K562 (cell line): Measurements from ENCODE around the gene PLCL2. TPM values are rescaled to one million over a fixed set of nuclear protein-coding genes. Genes with fewer than 3 reads are reported as not detected.

Source experiments
- ATAC-seq: fragments of 200-7000 bp; cut with Tn5 transposase; 3 replicates; pipeline ENCODE4 v1.9.1; 2020; ENCODE audit warnings: moderate library complexity
- BruUV-seq: library from RNA; stranded (reverse); fragments of 400-500 nt; replicated peaks from 2 replicates; lab custom pipeline; 2021; lab: Mats Ljungman, UMichigan
- CTCF ChIA-PET: fragments of 300-600 bp; formaldehyde crosslinking; extraction: SDS; loops from one replicate; lab custom pipeline; 2021; ENCODE audit warnings: low intra/inter-chr PET ratio; lab: Yijun Ruan, JAX
- POLR2A ChIA-PET: fragments of 300-600, 350-650 bp; sonication (Branson Sonifier 250); formaldehyde crosslinking; extraction: SDS; loops from one replicate; lab custom pipeline; 2021; ENCODE audit warnings: antibody characterized with exemption, inconsistent platforms; lab: Yijun Ruan, JAX
- DNase-seq, 4 experiments: peaks; one replicate each; pipeline versions ENCODE4 v3.0.0 to v3.0.0-alpha.2; 2011 to 2018; ENCODE audit warnings: low spot score in 3 of 4, mixed read lengths in 3 of 4; ENCODE audit errors: extremely low read depth in 1 of 4
- FAIRE-seq: peaks from 2 replicates; lab custom pipeline; 2011; peaks lifted over from hg19 to GRCh38; lab: Jason Lieb, UNC
- H2AFZ ChIP-seq: 2 replicates; pipeline ENCODE4 v1.6.0; 2011; ENCODE audit warnings: low read depth, low read length, control low read depth, inconsistent platforms
- H3K27ac ChIP-seq: fragments of 200-600 bp; 3 replicates; pipeline ENCODE4 v1.8.0; 2011; ENCODE audit warnings: low read depth, mild to moderate bottlenecking, control low read depth, inconsistent platforms, low read length, moderate library complexity, mixed read lengths; ENCODE audit errors: extremely low read depth
- H3K27me3 ChIP-seq, 2 experiments: fragments of 300-600 bp in 1 of 2; 2 replicates in 1 of 2; 3 replicates in 1 of 2; pipeline versions ENCODE4 v1.6.0 to v1.8.0; 2011; ENCODE audit warnings: inconsistent platforms in 2 of 2, low read length in 2 of 2, mild to moderate bottlenecking in 1 of 2, mixed read lengths in 1 of 2, moderate library complexity in 1 of 2; ENCODE audit not compliant: control insufficient read depth in 2 of 2, insufficient read depth in 2 of 2
- H3K36me3 ChIP-seq: fragments of 300-600 bp; 3 replicates; pipeline ENCODE4 v1.8.0; 2011; ENCODE audit warnings: mild to moderate bottlenecking, low read length, inconsistent platforms; ENCODE audit not compliant: control insufficient read depth, insufficient read depth
- H3K4me1 ChIP-seq, 2 experiments: fragments of 200-600 bp in 1 of 2; replicated peaks in 1 of 2; 2 replicates in 1 of 2; 3 replicates in 1 of 2; pipeline versions ENCODE4 v1.5.1 to v1.8.0; 2011; ENCODE audit warnings: inconsistent platforms in 2 of 2, low read length in 2 of 2, mild to moderate bottlenecking in 1 of 2, mixed read lengths in 1 of 2, moderate library complexity in 1 of 2; ENCODE audit not compliant: control insufficient read depth in 2 of 2, insufficient read depth in 2 of 2
- H3K4me2 ChIP-seq: 2 replicates; pipeline ENCODE4 v1.6.1; 2011; ENCODE audit warnings: low read length, control low read depth, inconsistent platforms, mixed read lengths; ENCODE audit not compliant: insufficient read depth
- H3K4me3 ChIP-seq: fragments of 200-600 bp; sonication (generic), shearing (Covaris generic); 2 replicates; pipeline ENCODE4 v1.5.1; 2016; ENCODE audit warnings: control low read depth, inconsistent platforms
- H3K79me2 ChIP-seq: fragments of 200-600 bp; 3 replicates; pipeline ENCODE4 v1.8.0; 2011; ENCODE audit warnings: low read length, inconsistent platforms; ENCODE audit not compliant: control insufficient read depth, insufficient read depth
- H3K9ac ChIP-seq, 2 experiments: 2 replicates each; pipeline versions ENCODE4 v1.6.0 to v1.6.1; 2011; ENCODE audit warnings: low read depth in 2 of 2, low read length in 2 of 2, control low read depth in 1 of 2, inconsistent platforms in 1 of 2, mild to moderate bottlenecking in 1 of 2, mixed read lengths in 1 of 2; ENCODE audit not compliant: insufficient read depth in 1 of 2
- H3K9me1 ChIP-seq: one replicate; pipeline ENCODE4 v1.6.0; 2011; ENCODE audit warnings: inconsistent platforms, mild to moderate bottlenecking, low read length, moderate library complexity; ENCODE audit not compliant: control insufficient read depth, insufficient read depth
- H3K9me3 ChIP-seq: replicated peaks from 2 replicates; pipeline ENCODE4 v1.5.1; 2011; ENCODE audit warnings: low read depth, low read length, inconsistent platforms; ENCODE audit not compliant: control insufficient read depth, insufficient read depth
- H4K20me1 ChIP-seq: replicated peaks from 2 replicates; pipeline ENCODE4 v1.6.1; 2011; ENCODE audit warnings: low read length, inconsistent platforms, mixed read lengths; ENCODE audit not compliant: control insufficient read depth, insufficient read depth
- BRD9 ChIP-seq: fragments of 450-650 bp; IDR thresholded peaks from 2 replicates; pipeline ENCODE4 v1.6.1; 2018; ENCODE audit warnings: low read depth; ENCODE audit not compliant: partially characterized antibody
- FOXM1 ChIP-seq, 2 experiments: fragments of 450-650 bp in 1 of 2; sonication (generic) in 1 of 2; formaldehyde crosslinking in 1 of 2; IDR thresholded peaks; 2 replicates each; pipeline versions ENCODE4 v1.6.1 to v1.9.0; 2017 to 2022; ENCODE audit warnings: low read depth in 2 of 2, mild to moderate bottlenecking in 2 of 2, missing genetic modification reagents in 1 of 2, moderate library complexity in 1 of 2
- GABPB2 ChIP-seq: fragments of 250-450 bp; sonication (Bioruptor Pico); conservative IDR thresholded peaks from 2 replicates; pipeline ENCODE4 v1.5.1; 2021; ENCODE audit warnings: mild to moderate bottlenecking
- HIVEP1 ChIP-seq: fragments of 250-450 bp; sonication (Bioruptor Pico); IDR thresholded peaks from 2 replicates; pipeline ENCODE4 v1.4.0; 2020; ENCODE audit warnings: mild to moderate bottlenecking
- JUNB ChIP-seq: fragments of 450-650 bp; formaldehyde crosslinking; conservative IDR thresholded peaks from 2 replicates; pipeline ENCODE4 v1.4.0; 2020; ENCODE audit warnings: mild to moderate bottlenecking
- KAT2B ChIP-seq: IDR thresholded peaks from one replicate; pipeline ENCODE4 v1.6.1; 2012; ENCODE audit warnings: low read depth, mild to moderate bottlenecking, control low read depth, inconsistent platforms, low read length, moderate library complexity
- OTX1 ChIP-seq: fragments of 450-650 bp; formaldehyde crosslinking; IDR thresholded peaks from 2 replicates; pipeline ENCODE4 v1.4.0; 2022; ENCODE audit warnings: mild to moderate bottlenecking
- STAT5A ChIP-seq: IDR thresholded peaks from 2 replicates; pipeline ENCODE4 v1.6.1; 2012; ENCODE audit warnings: low read length, inconsistent platforms, borderline replicate concordance
- ZBTB2 ChIP-seq: fragments of 450-650 bp; IDR thresholded peaks from 2 replicates; pipeline ENCODE4 v1.6.1; 2016; ENCODE audit warnings: antibody characterized with exemption
- ZBTB5 ChIP-seq: fragments of 450-650 bp; IDR thresholded peaks from 2 replicates; pipeline ENCODE4 v1.6.1; 2017; ENCODE audit warnings: antibody characterized with exemption
- ZNF324 ChIP-seq: fragments of 250-450 bp; sonication (Bioruptor Pico); IDR thresholded peaks from 2 replicates; pipeline ENCODE4 v1.4.0; 2020; ENCODE audit warnings: mild to moderate bottlenecking
- ZNF695 ChIP-seq: fragments of 450-650 bp; formaldehyde crosslinking; IDR thresholded peaks from 2 replicates; pipeline ENCODE4 v1.4.0; 2020; ENCODE audit warnings: mild to moderate bottlenecking, moderate library complexity
- WGBS: fragments of 100-300 bp; shearing (Covaris generic); methylation state at CpG from one replicate; pipeline ENCODE4 v1.1.6; 2016; ENCODE audit warnings: low coverage, mixed read lengths; ENCODE audit not compliant: insufficient coverage; ENCODE audit errors: missing lambda C conversion rate; 5-methylcytosine and 5-hydroxymethylcytosine counted together
- in situ Hi-C: fragments of 300-500 bp; cut with MboI; formaldehyde crosslinking; loops from 4 replicates; pipeline ENCODE4 v1.15.0; 2018; ENCODE audit warnings: inconsistent platforms, mixed read lengths
- intact Hi-C: fragments of 100-400 bp; cut with micrococcal nuclease; formaldehyde crosslinking; loops from 2 replicates; pipeline ENCODE4 v1.14.2; 2022
- polyA plus RNA-seq, 8 experiments: library from polyadenylated mRNA; depleted of rRNA in 4 of 8; stranded (reverse) in 5 of 8; unstranded in 3 of 8; fragments of >200 nt; fragmentation: Nextera tagmentation in 2 of 8; fragmentation: Illumina TruSeq in 1 of 8; extraction: Ambion mirVana in 2 of 8; extraction: Trizol in 1 of 8; gene quantifications; 2 replicates each; pipeline versions ENCODE4 v1.2.1 to v1.2.3, GENCODE V29; 2011 to 2014; ENCODE audit warnings: inconsistent platforms in 1 of 8, missing spikeins in 1 of 8
- total RNA-seq, 7 experiments: library from RNA; depleted of rRNA in 6 of 7; stranded (reverse); fragments of >200 nt in 6 of 7; fragmentation: Illumina TruSeq in 2 of 7; extraction: Trizol in 2 of 7; gene quantifications; 2 replicates each; pipeline versions ENCODE4 v1.2.1 to v1.2.3, GENCODE V29; 2011 to 2021; ENCODE audit warnings: low replicate concordance in 1 of 7

Gene PLCL2
- total and polyA plus RNA-seq, 9 of the 15 experiments (the other 6 are each of a cell fraction or from before 2014, with no cell fraction given), result 0.03 to 0.18 (median 0.11) TPM; not detected in 2

GRCh38 chr3:16893618-16894200, 9.0 kb downstream of the PLCL2 start:
- Histone ChIP-seq H4K20me1 (no peaks in the 10 kb centered on the region), H2AFZ (no peak overlapping the region), H3K9me3 (no peaks in the 10 kb centered on the region), H3K4me1 (no peaks in the 10 kb centered on the region), H3K9me1 (no peaks in the 10 kb centered on the region), H3K9ac (no peak overlapping the region), H3K4me3 (no peak overlapping the region), H3K27me3 (peaks cover 0 to 5% of the 10 kb centered on the region in 2 experiments; a peak in 2 of 5 replicates), H3K27ac (no peak overlapping the region), H3K79me2 (no peaks in the 10 kb centered on the region), H3K36me3 (no peaks in the 10 kb centered on the region), H3K4me2 (no peak overlapping the region)
- ATAC-seq, result no peak
- in situ Hi-C loops (no loop called here), intact Hi-C loops (no loop called here)
- TF ChIP-seq GABPB2 (CRISPR knock-in tag) (no peak), ZNF695 (CRISPR knock-in tag) (no peak), BRD9 (no peak), OTX1 (CRISPR knock-in tag) (no peak)
- CTCF ChIA-PET, result no interaction called here
- POLR2A ChIA-PET, result interaction anchor here (0.8 to 1.2 kb wide), 2 partner anchors 32 to 91 kb away, joined by 3 read pairs; no protein-coding TSS in a partner anchor
- WGBS, result 0% methylated on average over 1 of the region's 1 CpG
- DNase-seq, result no peak
- FAIRE-seq, result no peak
- BruUV-seq, result no TSS peak

GRCh38 chr3:16896094-16896627, 11.4 kb downstream of the PLCL2 start:
- in situ Hi-C loops, result no loop called here
- ATAC-seq (no peak), FAIRE-seq (no peak), DNase-seq (no peak)
- Histone ChIP-seq H3K79me2 (no peaks in the 10 kb centered on the region), H3K27ac (no peak overlapping the region), H3K27me3 (peaks cover 4 to 5% of the 10 kb centered on the region in 2 experiments; a peak in 2 of 5 replicates), H2AFZ (no peak overlapping the region), H3K9me3 (no peaks in the 10 kb centered on the region), H3K4me2 (no peak overlapping the region), H3K4me1 (no peaks in the 10 kb centered on the region), H4K20me1 (no peaks in the 10 kb centered on the region), H3K36me3 (no peaks in the 10 kb centered on the region), H3K4me3 (no peak overlapping the region), H3K9me1 (no peaks in the 10 kb centered on the region), H3K9ac (no peak overlapping the region)
- ChIA-PET POLR2A (interaction anchor here (0.5 kb wide), 1 partner anchor 33 kb away, joined by 4 read pairs; no protein-coding TSS in a partner anchor), CTCF (no interaction called here)
- intact Hi-C loops, result no loop called here
- WGBS, result 1% methylated on average over 5 of the region's 5 CpGs
- BruUV-seq, result no TSS peak
- TF ChIP-seq ZNF324 (CRISPR knock-in tag), result no peak
- no peak for TF ChIP-seq KAT2B
- no peak for TF ChIP-seq ZBTB2
- TF ChIP-seq ZBTB5, result no peak
- TF ChIP-seq STAT5A, result no peak
- no peak for TF ChIP-seq JUNB
- no peak for TF ChIP-seq FOXM1 (IDR thresholded peaks at IDR 0.05; ENCODE audit: low read depth)
- no peak for TF ChIP-seq FOXM1 (CRISPR knock-in tag; IDR thresholded peaks at IDR 0.05; ENCODE audit: low read depth)
- TF ChIP-seq HIVEP1 (CRISPR knock-in tag), result no peak
